Endodermal cell (in vitro differentiated cells): ENCODE results near the gene KIF5C. TPM values are rescaled to one million over a fixed set of nuclear protein-coding genes. Genes with fewer than 3 reads are reported as not detected.

ENCODE experiments used
- DNase-seq: peaks from one replicate; pipeline ENCODE4 v3.0.0-alpha.2; 2017
- H3K27ac ChIP-seq: 2 replicates; pipeline ENCODE4 v1.5.1; 2013; ENCODE audit warnings: mild to moderate bottlenecking, low read depth, low read length, moderate library complexity
- H3K27me3 ChIP-seq: 2 replicates; pipeline ENCODE4 v1.6.1; 2013; ENCODE audit warnings: mild to moderate bottlenecking, low read length, moderate library complexity; ENCODE audit not compliant: insufficient read depth, control insufficient read depth, poor library complexity, severe bottlenecking
- H3K36me3 ChIP-seq: 2 replicates; pipeline ENCODE4 v1.7.0; 2013; ENCODE audit warnings: mild to moderate bottlenecking, low read length, moderate library complexity; ENCODE audit not compliant: control insufficient read depth, insufficient read depth
- H3K4me1 ChIP-seq: one replicate; pipeline ENCODE4 v1.7.0; 2013; ENCODE audit warnings: low read length; ENCODE audit not compliant: control insufficient read depth, insufficient read depth
- H3K4me3 ChIP-seq: 2 replicates; pipeline ENCODE4 v1.5.1; 2013; ENCODE audit warnings: mild to moderate bottlenecking, low read length, moderate library complexity
- H3K9ac ChIP-seq: 2 replicates; pipeline ENCODE4 v1.6.1; 2013; ENCODE audit warnings: mild to moderate bottlenecking, low read length, moderate library complexity; ENCODE audit not compliant: poor library complexity, severe bottlenecking; ENCODE audit errors: extremely low read depth
- H3K9me3 ChIP-seq: 2 replicates; pipeline ENCODE4 v1.6.1; 2013; ENCODE audit warnings: mild to moderate bottlenecking, low read length, moderate library complexity; ENCODE audit not compliant: control insufficient read depth
- H3K27ac Mint-ChIP-seq: 2 replicates; pipeline ENCODE4 v1.8.0; 2020; ENCODE audit warnings: mixed read lengths
- H3K27me3 Mint-ChIP-seq: 2 replicates; pipeline ENCODE4 v1.8.0; 2021; ENCODE audit warnings: mild to moderate bottlenecking, mixed read lengths; ENCODE audit not compliant: insufficient read depth
- H3K36me3 Mint-ChIP-seq: 2 replicates; pipeline ENCODE4 v1.8.0; 2020; ENCODE audit warnings: low read depth, mixed read lengths
- H3K4me1 Mint-ChIP-seq: 2 replicates; pipeline ENCODE4 v1.8.0; 2020; ENCODE audit warnings: mixed read lengths
- H3K4me3 Mint-ChIP-seq: 2 replicates; pipeline ENCODE4 v1.8.0; 2020; ENCODE audit warnings: mild to moderate bottlenecking, moderate library complexity, mixed read lengths
- H3K9me3 Mint-ChIP-seq: 2 replicates; pipeline ENCODE4 v1.8.0; 2020; ENCODE audit warnings: mild to moderate bottlenecking, mixed read lengths
- CTCF ChIP-seq: fragments of 200-600 bp; sonication (generic); conservative IDR thresholded peaks from 2 replicates; pipeline ENCODE4 v1.5.0; 2021; ENCODE audit warnings: antibody characterized with exemption, mild to moderate bottlenecking
- WGBS, 2 experiments: methylation state at CpG; one replicate each; pipeline versions ENCODE4 v1.1.5 to v1.1.7; 2013; ENCODE audit warnings: missing lambda C conversion rate in 2 of 2, mixed read lengths in 1 of 2; ENCODE audit not compliant: insufficient coverage in 1 of 2, insufficient read length in 1 of 2; 5-methylcytosine and 5-hydroxymethylcytosine counted together
- total RNA-seq, 2 donors: library from RNA; stranded (reverse); fragmentation: NEBNext Ultra II Directional in 1 of 2; extraction: Animal tissue kit (Norgen Biotek cat#: 25700) in 1 of 2; gene quantifications; 2 replicates in 1 of 2; 3 replicates in 1 of 2; pipeline ENCODE4 v1.2.1, GENCODE V29; 2021

KIF5C gene
- total RNA-seq, 2 donors from 2014 or later = 39.1 to 41.9 TPM

DNA sequence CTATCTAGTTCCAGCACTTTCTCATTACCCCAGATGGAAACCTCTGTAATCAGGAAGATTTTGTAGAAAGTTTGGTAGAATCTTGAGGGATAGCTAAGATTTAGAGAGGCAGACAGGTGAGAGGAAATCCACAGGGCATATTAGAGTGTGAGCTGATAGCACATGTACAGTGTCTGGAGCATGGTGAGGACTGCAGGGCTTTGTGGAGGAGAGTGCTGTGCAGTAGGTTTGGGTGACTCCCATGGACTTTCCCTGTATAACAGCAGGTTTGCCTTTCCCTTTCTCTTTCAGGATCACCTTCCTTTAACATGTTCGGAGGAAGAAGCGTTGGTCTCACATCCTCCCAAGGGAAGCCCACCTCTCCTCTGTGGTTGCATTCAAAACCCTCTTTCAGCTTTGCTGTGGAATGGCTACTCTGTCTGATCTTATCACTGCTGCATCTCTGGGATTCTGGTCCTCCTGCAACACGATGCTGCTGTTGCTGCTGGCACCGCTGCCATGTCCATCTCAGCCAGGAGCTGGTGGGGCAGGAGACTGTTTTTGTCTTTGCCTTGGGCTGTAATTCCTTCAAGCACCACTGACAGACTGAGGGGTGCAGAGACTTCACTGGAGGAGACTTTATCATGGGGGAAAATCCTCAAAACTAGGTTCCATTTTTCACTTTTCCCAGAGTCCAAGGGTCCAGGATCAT is 7.8 kb upstream of the KIF5C start:
- Histone ChIP-seq H3K4me1 (no peaks in the 10 kb centered on the region), H3K27ac (no peak overlapping the region), H3K27me3 (peaks cover 40% of the 10 kb centered on the region), H3K4me3 (no peak overlapping the region), H3K9me3 (no peaks in the 10 kb centered on the region), H3K9ac (no peak overlapping the region), H3K36me3 (no peaks in the 10 kb centered on the region)
- no peak for DNase-seq
- peaks cover 10% of the 10 kb centered on the region for H3K4me1 Mint-ChIP-seq
- H3K27me3 Mint-ChIP-seq = peaks cover 34% of the 10 kb centered on the region
- no peak overlapping the region for H3K27ac Mint-ChIP-seq
- 87 to 100% methylated on average over 2 to 4 of the region's 4 CpGs for WGBS, 2 experiments
- H3K4me3 Mint-ChIP-seq = no peak overlapping the region
- TF ChIP-seq CTCF = peak; percentile 50
- no peaks in the 10 kb centered on the region for H3K9me3 Mint-ChIP-seq
- no peaks in the 10 kb centered on the region for H3K36me3 Mint-ChIP-seq

- no peak for TF ChIP-seq CTCF
- WGBS, 2 experiments = 0% methylated on average over 2 to 69 of the region's 74 CpGs
- Mint-ChIP-seq H3K36me3 (peaks cover 8% of the 10 kb centered on the region), H3K27ac (no peak overlapping the region), H3K27me3 (peaks cover 33% of the 10 kb centered on the region), H3K4me3 (peak overlapping the region; percentile 81), H3K9me3 (peaks cover 14% of the 10 kb centered on the region), H3K4me1 (peaks cover 5% of the 10 kb centered on the region)
- H3K4me3 ChIP-seq = peak overlapping the region; percentile 85
- peak; percentile 52 for DNase-seq
- peaks cover 17% of the 10 kb centered on the region for H3K9me3 ChIP-seq
- no peaks in the 10 kb centered on the region for H3K36me3 ChIP-seq
- no peaks in the 10 kb centered on the region for H3K4me1 ChIP-seq
- peaks cover 24% of the 10 kb centered on the region for H3K27me3 ChIP-seq
- H3K27ac ChIP-seq = no peak overlapping the region
- H3K9ac ChIP-seq = no peak overlapping the region
These were observed 492 bp downstream of the KIF5C start for GRCh38 chr2:148875387-148876051.

DNA sequence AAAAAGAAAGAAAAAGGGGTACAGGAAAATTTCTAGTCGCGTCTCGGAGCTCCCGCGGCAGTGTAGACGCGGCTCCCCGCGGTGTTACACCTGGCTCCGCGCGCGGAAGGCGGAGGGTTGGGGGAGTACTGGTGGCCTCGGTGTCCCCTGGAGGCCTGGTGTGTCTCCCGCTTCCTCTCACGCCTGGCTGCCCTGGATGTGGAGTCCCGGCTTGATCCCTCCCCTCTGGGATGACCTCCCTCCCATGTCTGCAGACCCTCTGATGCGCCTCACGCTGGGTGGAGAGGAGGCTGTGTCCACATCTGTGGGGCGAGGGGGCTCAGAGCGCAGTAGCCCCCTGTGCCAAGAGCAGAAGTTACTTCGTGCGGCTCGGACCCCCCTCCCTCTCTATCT is 1.2 kb downstream of the KIF5C start:
- Histone ChIP-seq H3K4me1 (no peaks in the 10 kb centered on the region), H3K27me3 (peaks cover 24% of the 10 kb centered on the region), H3K27ac (peak overlapping the region; percentile 81), H3K9me3 (peaks cover 21% of the 10 kb centered on the region), H3K36me3 (no peaks in the 10 kb centered on the region), H3K9ac (peak overlapping the region; percentile 47), H3K4me3 (peak overlapping the region; percentile 85)
- H3K4me3 Mint-ChIP-seq = peak overlapping the region; percentile 81
- TF ChIP-seq CTCF = no peak
- peak overlapping the region; percentile 72 for H3K27ac Mint-ChIP-seq
- DNase-seq = peak; percentile 90
- peaks cover 32% of the 10 kb centered on the region for H3K27me3 Mint-ChIP-seq
- H3K9me3 Mint-ChIP-seq = peaks cover 20% of the 10 kb centered on the region
- 0% methylated on average over 20 of the region's 25 CpGs; no CpG with 5 or more reads in 1 of the 2 experiments for WGBS, 2 experiments
- peaks cover 14% of the 10 kb centered on the region for H3K36me3 Mint-ChIP-seq
- H3K4me1 Mint-ChIP-seq = peaks cover 5% of the 10 kb centered on the region
